ENCODE results near the gene GATD1. TPM values are rescaled to one million over a fixed set of nuclear protein-coding genes. Genes with fewer than 3 reads are reported as not detected.
A peak's percentile ranks its signal among the peaks of the same experiment; 100 is the strongest.

GATD1 gene
- total and polyA plus RNA-seq, 2 donors (not counting 1 experiment from before 2014, with no cell fraction given), result 62.4 to 70.0 TPM

GRCh38 chr11:804599-804964 lies 27.3 kb upstream of the GATD1 start:
- Mint-ChIP-seq H3K4me1 (peaks cover 23% of the 10 kb centered on the region), H3K9me3 (ENCODE audit: insufficient read depth) (no peaks in the 10 kb centered on the region)

More at GRCh38 chr11:804599-804964, 27.3 kb upstream of the GATD1 start:
- Mint-ChIP-seq H3K27me3 (no peaks in the 10 kb centered on the region), H3K27ac (peak overlapping the region; percentile 81), H3K4me3 (peak overlapping the region; percentile 80)
- Histone ChIP-seq H3K79me2 (ENCODE audit: control insufficient read depth, insufficient read depth, low read length) (peaks cover 58% of the 10 kb centered on the region), H3K4me1 (ENCODE audit: control insufficient read depth in 2 of 2, insufficient read depth in 2 of 2, low read length in 2 of 2) (peaks cover 16 to 29% of the 10 kb centered on the region in 2 donors), H3K9me3 (ENCODE audit: control extremely low read depth in 1 of 3, control insufficient read depth in 2 of 3, insufficient read depth in 1 of 3, low read length in 2 of 3) (no peaks in the 10 kb centered on the region), H3K9ac (ENCODE audit: low read length) (peak overlapping the region; percentile 71), H3K27ac (ENCODE audit: low read length in 2 of 2) (peak overlapping the region; percentile 20 to 75), H3K4me3 (ENCODE audit: control extremely low read depth in 1 of 5, extremely low read depth in 1 of 5, insufficient read depth in 1 of 5, low read depth in 2 of 5, low read length in 4 of 5) (peak overlapping the region; percentile 22 to 71 (median 71)), H3K36me3 (replicated peaks in 1 of 2; ENCODE audit: control extremely low read depth in 1 of 2, control insufficient read depth in 1 of 2, extremely low read depth in 1 of 2, insufficient read depth in 2 of 2, low read length in 1 of 2) (peaks cover 0 to 9% of the 10 kb centered on the region in 2 experiments), H4K20me1 (ENCODE audit: control insufficient read depth, insufficient read depth, low read length, poor library complexity, severe bottlenecking) (peaks cover 38% of the 10 kb centered on the region), H3K27me3 (replicated peaks in 1 of 4; ENCODE audit: control extremely low read depth in 1 of 4, control insufficient read depth in 3 of 4, insufficient read depth in 4 of 4, low read length in 3 of 4) (no peaks in the 10 kb centered on the region), H3K4me2 (replicated peaks; ENCODE audit: low read depth, low read length, poor library complexity, severe bottlenecking) (peak overlapping the region; percentile 97), H2AFZ (ENCODE audit: insufficient read depth, low read depth, low read length, poor library complexity, severe bottlenecking) (peak overlapping the region; percentile 74)
- intact Hi-C loops (cut with micrococcal nuclease), result loop anchor here (2.0 kb wide), 1 partner anchor 188 kb away; no protein-coding TSS in a partner anchor
- TF ChIP-seq EZH2 (IDR thresholded peaks at IDR 0.05; ENCODE audit: borderline replicate concordance, insufficient read depth, low read depth, low read length, poor library complexity, severe bottlenecking) (no peak), CTCF (IDR thresholded peaks at IDR 0.05) (no peak)
- CTCF ChIA-PET, result interaction anchor here (0.8 to 1.1 kb wide), 2 partner anchors 78 to 121 kb away, joined by 3 to 4 read pairs; partner anchors contain the start of gene AP2A2
- POLR2A ChIA-PET, result interaction anchor here (0.7 to 1.3 kb wide), 2 partner anchors 8 to 269 kb away, joined by 3 to 4 read pairs; partner anchors contain the start of gene HRAS
- WGBS (ENCODE audit: insufficient coverage), result 9% methylated on average over 16 of the region's 18 CpGs
- ATAC-seq (ENCODE audit: low read depth), result no peak
- DNase-seq, result no peak
